ENCODE measurements around the gene DNAH12. TPM values are rescaled to one million over a fixed set of nuclear protein-coding genes. Genes with fewer than 3 reads are reported as not detected.

DNAH12 gene, protein sequence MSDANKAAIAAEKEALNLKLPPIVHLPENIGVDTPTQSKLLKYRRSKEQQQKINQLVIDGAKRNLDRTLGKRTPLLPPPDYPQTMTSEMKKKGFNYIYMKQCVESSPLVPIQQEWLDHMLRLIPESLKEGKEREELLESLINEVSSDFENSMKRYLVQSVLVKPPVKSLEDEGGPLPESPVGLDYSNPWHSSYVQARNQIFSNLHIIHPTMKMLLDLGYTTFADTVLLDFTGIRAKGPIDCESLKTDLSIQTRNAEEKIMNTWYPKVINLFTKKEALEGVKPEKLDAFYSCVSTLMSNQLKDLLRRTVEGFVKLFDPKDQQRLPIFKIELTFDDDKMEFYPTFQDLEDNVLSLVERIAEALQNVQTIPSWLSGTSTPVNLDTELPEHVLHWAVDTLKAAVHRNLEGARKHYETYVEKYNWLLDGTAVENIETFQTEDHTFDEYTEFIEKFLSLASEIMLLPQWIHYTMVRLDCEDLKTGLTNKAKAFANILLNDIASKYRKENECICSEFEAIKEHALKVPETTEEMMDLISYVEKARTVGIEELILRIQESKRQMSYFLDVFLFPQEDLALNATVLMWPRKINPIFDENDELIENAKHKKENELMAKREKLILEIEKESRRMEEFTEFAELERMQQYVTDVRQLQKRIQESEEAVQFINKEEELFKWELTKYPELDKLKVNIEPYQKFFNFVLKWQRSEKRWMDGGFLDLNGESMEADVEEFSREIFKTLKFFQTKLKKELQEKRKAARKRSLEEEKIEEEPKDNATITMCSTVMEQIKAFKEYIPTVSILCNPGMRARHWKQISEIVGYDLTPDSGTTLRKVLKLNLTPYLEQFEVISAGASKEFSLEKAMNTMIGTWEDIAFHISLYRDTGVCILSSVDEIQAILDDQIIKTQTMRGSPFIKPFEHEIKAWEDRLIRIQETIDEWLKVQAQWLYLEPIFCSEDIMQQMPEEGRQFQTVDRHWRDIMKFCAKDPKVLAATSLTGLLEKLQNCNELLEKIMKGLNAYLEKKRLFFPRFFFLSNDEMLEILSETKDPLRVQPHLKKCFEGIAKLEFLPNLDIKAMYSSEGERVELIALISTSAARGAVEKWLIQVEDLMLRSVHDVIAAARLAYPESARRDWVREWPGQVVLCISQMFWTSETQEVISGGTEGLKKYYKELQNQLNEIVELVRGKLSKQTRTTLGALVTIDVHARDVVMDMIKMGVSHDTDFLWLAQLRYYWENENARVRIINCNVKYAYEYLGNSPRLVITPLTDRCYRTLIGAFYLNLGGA (N-terminal part only)
- polyA plus RNA-seq: 0.51 TPM
- long read RNA-seq, donor 1: 0 reads
- long read RNA-seq, donor 2: 0 reads
- long read RNA-seq, donor 3: 0 reads
- long read RNA-seq, donor 4, partial matches to known transcripts: 0 of 1 reads
- long read RNA-seq, donor 4, other reads (novel, unspliced or antisense): 0 of 1 reads
- long read RNA-seq, donor 5: 0 reads
- long read RNA-seq, donor 6: 0 reads
- long read RNA-seq, donor 7: 0 reads
- long read RNA-seq, donor 8: 0 reads
- long read RNA-seq, donor 9: 0 reads
- long read RNA-seq, donor 10: 0 reads
- long read RNA-seq, donor 11: 0 reads

GRCh38 chr3:57544181-57545125 is at the start of gene DNAH12:
Gene DNAH12, minus strand, starts transcription at chr3:57544344. Its CDS starts 1,474 bp downstream, at chr3:57542870.
- DNase-seq: peak; percentile 41 to 71
- H3K27me3 ChIP-seq (ENCODE audit: control insufficient read depth, insufficient read depth, low read length): no peaks in the 10 kb centered on the region
- WGBS (ENCODE audit: insufficient coverage, low lambda C conversion rate): 42% methylated on average over 2 of the region's 20 CpGs
- no peak within 1 kb of the TSS for H3K27ac ChIP-seq (ENCODE audit: low read length)
- H3K36me3 ChIP-seq (ENCODE audit: control insufficient read depth, insufficient read depth, low read length): no peaks in the 10 kb centered on the region
- peak within 1 kb of the TSS; percentile 30 for H3K4me3 ChIP-seq (ENCODE audit: low read length)
- H3K4me1 ChIP-seq (ENCODE audit: control insufficient read depth, insufficient read depth, low read length): no peaks in the 10 kb centered on the region
- no peaks in the 10 kb centered on the region for H3K9me3 ChIP-seq (ENCODE audit: control insufficient read depth, low read depth, low read length)

- peaks cover 10% of the 10 kb centered on the region for H3K36me3 ChIP-seq (ENCODE audit: control insufficient read depth, insufficient read depth, low read length)
- H3K4me3 ChIP-seq (ENCODE audit: low read length): no peak overlapping the region
- no peak for DNase-seq
- 60% methylated on average over 1 of the region's 6 CpGs for WGBS (ENCODE audit: insufficient coverage, low lambda C conversion rate)
- H3K4me1 ChIP-seq (ENCODE audit: control insufficient read depth, insufficient read depth, low read length): peaks cover 5% of the 10 kb centered on the region
- no peaks in the 10 kb centered on the region for H3K9me3 ChIP-seq (ENCODE audit: control insufficient read depth, low read depth, low read length)
- H3K27ac ChIP-seq (ENCODE audit: low read length): no peak overlapping the region
- no peaks in the 10 kb centered on the region for H3K27me3 ChIP-seq (ENCODE audit: control insufficient read depth, insufficient read depth, low read length)
Observed at GRCh38 chr3:57592306-57592705, 48.2 kb upstream of the DNAH12 start.

DNA sequence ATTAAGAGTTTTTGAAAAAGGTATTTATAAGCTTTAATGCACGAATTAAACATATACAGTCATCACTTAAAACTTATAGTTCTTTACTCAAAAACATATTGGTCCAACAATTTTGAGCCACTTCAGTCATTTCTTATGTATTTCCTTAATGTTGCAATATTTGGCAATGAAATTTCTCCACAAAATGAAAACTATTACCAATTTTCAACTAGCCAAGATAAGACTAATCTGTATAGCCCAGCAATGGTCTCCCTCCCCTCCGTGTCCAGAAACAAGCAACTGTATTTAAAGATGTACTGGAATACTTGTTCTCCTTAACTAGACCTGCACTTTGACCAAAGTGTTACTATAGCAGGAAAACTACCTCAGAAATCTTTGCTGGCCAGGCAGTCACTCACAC is 43.8 kb upstream of the DNAH12 start:
- DNase-seq: no peak
- Histone ChIP-seq H3K36me3 (ENCODE audit: control insufficient read depth, insufficient read depth, low read length) (peaks cover 16% of the 10 kb centered on the region), H3K9me3 (ENCODE audit: control insufficient read depth, low read depth, low read length) (no peaks in the 10 kb centered on the region), H3K4me1 (ENCODE audit: control insufficient read depth, insufficient read depth, low read length) (peaks cover 10% of the 10 kb centered on the region), H3K27ac (ENCODE audit: low read length) (peak overlapping the region; percentile 24), H3K27me3 (ENCODE audit: control insufficient read depth, insufficient read depth, low read length) (no peaks in the 10 kb centered on the region), H3K4me3 (ENCODE audit: low read length) (no peak overlapping the region)
- no CpG with 5 or more reads among the region's 2 CpGs for WGBS (ENCODE audit: insufficient coverage, low lambda C conversion rate)

DNA sequence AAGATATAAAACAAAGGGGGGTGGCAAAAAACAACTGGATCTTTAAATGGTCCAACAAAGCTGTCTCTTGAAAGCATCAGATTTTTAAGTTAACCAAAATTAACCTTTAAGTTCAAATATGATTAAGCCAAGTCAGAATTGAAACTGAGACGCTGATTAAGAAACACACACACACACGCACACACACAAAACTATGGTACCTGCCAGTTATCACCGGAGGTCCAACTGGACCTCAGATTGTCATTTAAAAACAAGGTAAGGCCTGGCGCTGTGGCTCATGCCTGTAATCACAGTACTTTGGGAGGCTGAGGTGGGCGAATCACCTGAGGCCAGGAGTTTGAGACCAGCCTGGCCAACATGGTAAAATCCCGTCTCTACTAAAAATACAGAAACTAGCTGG is 42.6 kb upstream of the DNAH12 start:
- peaks cover 17% of the 10 kb centered on the region for H3K36me3 ChIP-seq (ENCODE audit: control insufficient read depth, insufficient read depth, low read length)
- H3K27me3 ChIP-seq (ENCODE audit: control insufficient read depth, insufficient read depth, low read length): no peaks in the 10 kb centered on the region
- no peaks in the 10 kb centered on the region for H3K9me3 ChIP-seq (ENCODE audit: control insufficient read depth, low read depth, low read length)
- H3K4me1 ChIP-seq (ENCODE audit: control insufficient read depth, insufficient read depth, low read length): peaks cover 13% of the 10 kb centered on the region
- no peak for DNase-seq
- WGBS (ENCODE audit: insufficient coverage, low lambda C conversion rate): 100% methylated on average over 2 of the region's 6 CpGs
- H3K27ac ChIP-seq (ENCODE audit: low read length): no peak overlapping the region
- H3K4me3 ChIP-seq (ENCODE audit: low read length): no peak overlapping the region

GRCh38 chr3:57583544-57583943 is 39.4 kb upstream of the DNAH12 start:
- Histone ChIP-seq H3K9me3 (ENCODE audit: control insufficient read depth, low read depth, low read length) (no peaks in the 10 kb centered on the region), H3K4me3 (ENCODE audit: low read length) (no peak overlapping the region), H3K27me3 (ENCODE audit: control insufficient read depth, insufficient read depth, low read length) (no peaks in the 10 kb centered on the region), H3K4me1 (ENCODE audit: control insufficient read depth, insufficient read depth, low read length) (peaks cover 13% of the 10 kb centered on the region), H3K27ac (ENCODE audit: low read length) (no peak overlapping the region), H3K36me3 (ENCODE audit: control insufficient read depth, insufficient read depth, low read length) (peaks cover 27% of the 10 kb centered on the region)
- DNase-seq: no peak
- WGBS (ENCODE audit: insufficient coverage, low lambda C conversion rate): no CpG with 5 or more reads among the region's 2 CpGs

GRCh38 chr3:57582474-57583168 is 38.5 kb upstream of the DNAH12 start:
- WGBS (ENCODE audit: insufficient coverage, low lambda C conversion rate): no CpG with 5 or more reads among the region's 7 CpGs
- Histone ChIP-seq H3K27ac (ENCODE audit: low read length) (peak overlapping the region; percentile 2), H3K9me3 (ENCODE audit: control insufficient read depth, low read depth, low read length) (no peaks in the 10 kb centered on the region), H3K4me1 (ENCODE audit: control insufficient read depth, insufficient read depth, low read length) (peaks cover 12% of the 10 kb centered on the region), H3K4me3 (ENCODE audit: low read length) (no peak overlapping the region), H3K36me3 (ENCODE audit: control insufficient read depth, insufficient read depth, low read length) (peaks cover 32% of the 10 kb centered on the region), H3K27me3 (ENCODE audit: control insufficient read depth, insufficient read depth, low read length) (no peaks in the 10 kb centered on the region)
- DNase-seq: no peak

- no peak overlapping the region for H3K27ac ChIP-seq (ENCODE audit: low read length)
- H3K4me3 ChIP-seq (ENCODE audit: low read length): no peak overlapping the region
- peak in 1 of 2 donors; percentile 46 for DNase-seq
- peaks cover 20% of the 10 kb centered on the region for H3K4me1 ChIP-seq (ENCODE audit: control insufficient read depth, insufficient read depth, low read length)
- H3K36me3 ChIP-seq (ENCODE audit: control insufficient read depth, insufficient read depth, low read length): peaks cover 53% of the 10 kb centered on the region
- no peaks in the 10 kb centered on the region for H3K27me3 ChIP-seq (ENCODE audit: control insufficient read depth, insufficient read depth, low read length)
- WGBS (ENCODE audit: insufficient coverage, low lambda C conversion rate): no CpG with 5 or more reads among the region's 9 CpGs
- no peaks in the 10 kb centered on the region for H3K9me3 ChIP-seq (ENCODE audit: control insufficient read depth, low read depth, low read length)
Observed at GRCh38 chr3:57577801-57578200, 33.7 kb upstream of the DNAH12 start.

DNA sequence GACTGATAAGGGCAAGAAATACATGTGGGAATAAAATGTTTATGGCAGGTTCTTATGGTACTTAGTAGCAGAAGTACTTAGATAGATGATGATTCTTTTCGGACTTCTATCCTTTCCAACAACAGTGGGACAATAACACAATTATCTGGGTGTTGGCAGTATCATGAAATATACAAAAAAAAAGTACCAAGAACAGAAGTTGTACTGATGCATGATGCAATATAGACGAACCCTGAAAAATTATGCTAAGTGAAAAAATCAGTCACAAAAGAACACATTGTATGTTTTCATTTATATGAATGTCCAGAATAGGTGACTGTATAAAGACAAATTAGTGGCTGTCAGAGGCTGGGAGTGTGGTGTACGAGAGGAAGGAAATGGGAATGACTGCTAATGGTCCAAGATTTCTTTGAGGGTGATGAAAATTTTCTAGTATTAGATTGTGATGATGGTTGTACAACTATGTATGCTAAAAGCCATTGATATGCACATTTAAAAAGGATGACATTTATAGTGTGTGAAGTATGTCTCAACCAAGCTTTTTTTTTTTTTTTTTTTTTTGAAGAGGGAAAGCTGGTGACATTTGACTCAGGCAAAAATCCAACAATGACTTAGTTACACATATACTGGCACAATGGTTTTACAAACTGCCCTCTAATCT is 32.0 kb upstream of the DNAH12 start:
- Histone ChIP-seq H3K9me3 (ENCODE audit: control insufficient read depth, low read depth, low read length) (no peaks in the 10 kb centered on the region), H3K27ac (ENCODE audit: low read length) (no peak overlapping the region), H3K27me3 (ENCODE audit: control insufficient read depth, insufficient read depth, low read length) (no peaks in the 10 kb centered on the region), H3K4me1 (ENCODE audit: control insufficient read depth, insufficient read depth, low read length) (peaks cover 19% of the 10 kb centered on the region), H3K4me3 (ENCODE audit: low read length) (no peak overlapping the region), H3K36me3 (ENCODE audit: control insufficient read depth, insufficient read depth, low read length) (peaks cover 59% of the 10 kb centered on the region)
- 17% methylated on average over 1 of the region's 3 CpGs for whole genome bisulfite sequencing (ENCODE audit: insufficient coverage, low lambda C conversion rate)
- no peak for DNase-seq
